ENCODE data around the gene LCE1A. TPM values are rescaled to one million over a fixed set of nuclear protein-coding genes. Genes with fewer than 3 reads are reported as not detected.

Gene LCE1A
- total and polyA plus RNA-seq, 7 experiments from 2014 or later = not detected

Other genes starting within 250 kb of the LCE1A start
- not detected for gene LCE3D, start 247.0 kb upstream of the LCE1A start, total RNA-seq
- not detected for gene LCE3D, start 247.0 kb upstream of the LCE1A start, polyA plus RNA-seq
- not detected for gene LCE3C, start 227.2 kb upstream of the LCE1A start, total RNA-seq
- gene LCE3C, start 227.2 kb upstream of the LCE1A start, polyA plus RNA-seq = not detected
- not detected for gene LCE3B, start 213.7 kb upstream of the LCE1A start, total RNA-seq
- gene LCE3B, start 213.7 kb upstream of the LCE1A start, polyA plus RNA-seq = not detected
- not detected for gene LCE3A, start 204.4 kb upstream of the LCE1A start, total RNA-seq
- not detected for gene LCE3A, start 204.4 kb upstream of the LCE1A start, polyA plus RNA-seq
- gene LCE2D, start 164.1 kb upstream of the LCE1A start, total RNA-seq = not detected
- not detected for gene LCE2D, start 164.1 kb upstream of the LCE1A start, polyA plus RNA-seq
- not detected for gene LCE2C, start 152.2 kb upstream of the LCE1A start, total RNA-seq
- not detected for gene LCE2C, start 152.2 kb upstream of the LCE1A start, polyA plus RNA-seq
- gene LCE2B, start 141.3 kb upstream of the LCE1A start, total RNA-seq = not detected
- not detected for gene LCE2B, start 141.3 kb upstream of the LCE1A start, polyA plus RNA-seq
- gene LCE2A, start 129.1 kb upstream of the LCE1A start, total RNA-seq = not detected
- not detected for gene LCE2A, start 129.1 kb upstream of the LCE1A start, polyA plus RNA-seq
- gene LCE4A, start 119.3 kb upstream of the LCE1A start, total RNA-seq = not detected
- not detected for gene LCE4A, start 119.3 kb upstream of the LCE1A start, polyA plus RNA-seq
- not detected for gene KPRP, start 69.4 kb upstream of the LCE1A start, total RNA-seq
- gene KPRP, start 69.4 kb upstream of the LCE1A start, polyA plus RNA-seq = not detected
- not detected for gene LCE1F, start 52.3 kb upstream of the LCE1A start, total RNA-seq
- not detected for gene LCE1F, start 52.3 kb upstream of the LCE1A start, polyA plus RNA-seq
- not detected for gene LCE1E, start 41.2 kb upstream of the LCE1A start, total RNA-seq
- gene LCE1E, start 41.2 kb upstream of the LCE1A start, polyA plus RNA-seq = not detected
- not detected for gene LCE1D, start 30.8 kb upstream of the LCE1A start, total RNA-seq
- not detected for gene LCE1D, start 30.8 kb upstream of the LCE1A start, polyA plus RNA-seq
- not detected for gene LCE1C, start 20.8 kb upstream of the LCE1A start, total RNA-seq
- gene LCE1C, start 20.8 kb upstream of the LCE1A start, polyA plus RNA-seq = not detected
- not detected for gene LCE1B, start 15.5 kb upstream of the LCE1A start, total RNA-seq
- gene LCE1B, start 15.5 kb upstream of the LCE1A start, polyA plus RNA-seq = not detected
- not detected for gene LCE6A, start 15.4 kb downstream of the LCE1A start, total RNA-seq
- not detected for gene LCE6A, start 15.4 kb downstream of the LCE1A start, polyA plus RNA-seq
- not detected for gene LCE7A, start 32.5 kb downstream of the LCE1A start, total RNA-seq
- gene LCE7A, start 32.5 kb downstream of the LCE1A start, polyA plus RNA-seq = not detected
- gene SMCP, start 50.8 kb downstream of the LCE1A start, total RNA-seq = not detected
- gene SMCP, start 50.8 kb downstream of the LCE1A start, polyA plus RNA-seq = not detected
- gene IVL, start 81.1 kb downstream of the LCE1A start, total RNA-seq = not detected
- gene IVL, start 81.1 kb downstream of the LCE1A start, polyA plus RNA-seq = not detected
- gene SPRR5, start 119.7 kb downstream of the LCE1A start, total RNA-seq = not detected
- not detected for gene SPRR5, start 119.7 kb downstream of the LCE1A start, polyA plus RNA-seq
- gene SPRR4, start 143.2 kb downstream of the LCE1A start, total RNA-seq = not detected
- gene SPRR4, start 143.2 kb downstream of the LCE1A start, polyA plus RNA-seq = not detected
- not detected for gene SPRR1A, start 156.6 kb downstream of the LCE1A start, total RNA-seq
- not detected for gene SPRR1A, start 156.6 kb downstream of the LCE1A start, polyA plus RNA-seq
- gene SPRR3, start 174.3 kb downstream of the LCE1A start, total RNA-seq = not detected
- gene SPRR3, start 174.3 kb downstream of the LCE1A start, polyA plus RNA-seq = not detected
- not detected for gene SPRR1B, start 203.7 kb downstream of the LCE1A start, total RNA-seq
- not detected for gene SPRR1B, start 203.7 kb downstream of the LCE1A start, polyA plus RNA-seq
- not detected for gene SPRR2D, start 213.6 kb downstream of the LCE1A start, total RNA-seq
- gene SPRR2D, start 213.6 kb downstream of the LCE1A start, polyA plus RNA-seq = not detected
- not detected for gene SPRR2A, start 230.0 kb downstream of the LCE1A start, total RNA-seq
- gene SPRR2A, start 230.0 kb downstream of the LCE1A start, polyA plus RNA-seq = not detected
- not detected for gene SPRR2B, start 244.1 kb downstream of the LCE1A start, total RNA-seq
- not detected for gene SPRR2B, start 244.1 kb downstream of the LCE1A start, polyA plus RNA-seq